GM21529 (cell line): Measurements from ENCODE around the gene WNT7A.
"Not testable (repeated sequence)": the region's sequence is repeated elsewhere in the genome, so short reads cannot be mapped to it uniquely, and the experiment has no call there.

ENCODE experiments used
- ATAC-seq: cut with Tn5 transposase; IDR thresholded peaks from one replicate; pipeline ENCODE4 v1.9.1; 2021; ENCODE audit not compliant: unreplicated experiment

WNT7A gene

DNA sequence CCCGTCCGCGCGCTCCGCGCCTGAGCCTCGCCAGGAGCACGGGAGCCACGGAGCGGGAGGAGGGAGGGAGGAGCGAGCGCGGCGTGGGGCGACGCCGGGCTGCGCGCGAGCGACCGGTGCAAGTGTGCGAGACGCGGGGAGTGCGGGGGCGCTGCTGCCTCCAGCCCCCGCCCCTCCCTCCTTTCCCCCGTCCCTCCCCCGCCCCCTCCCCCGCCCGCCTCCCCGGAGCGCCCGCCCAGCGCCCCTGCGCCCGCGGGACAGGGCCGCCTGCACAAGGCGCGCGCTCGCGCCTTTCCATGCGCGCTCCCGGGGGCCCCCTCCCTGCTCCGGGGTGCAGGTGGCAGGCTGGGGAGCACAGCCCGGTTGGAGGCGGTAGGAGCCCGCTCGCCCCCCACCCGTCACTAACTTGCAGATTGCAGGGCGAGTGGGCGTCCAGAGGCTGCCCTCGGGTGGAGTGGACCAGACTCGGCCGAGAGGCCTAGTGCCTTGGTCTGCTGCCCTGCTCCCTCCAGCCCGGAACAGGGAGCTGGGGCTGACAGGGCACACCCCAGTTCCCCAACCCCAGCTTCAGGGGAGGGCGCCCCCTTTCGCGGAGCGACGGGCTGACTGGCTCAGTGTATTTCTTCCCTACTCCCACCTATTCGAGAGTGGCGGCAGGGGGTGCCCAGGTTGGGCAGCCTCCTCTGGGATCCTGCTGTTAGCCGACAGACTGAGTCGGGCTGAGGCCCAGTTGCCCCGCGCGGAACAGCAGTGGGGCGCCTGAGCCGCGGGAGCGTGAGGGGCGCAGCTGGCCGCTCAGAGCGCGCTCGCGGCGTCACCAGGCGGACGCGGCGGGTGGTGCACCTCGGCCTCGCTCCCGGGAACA lies at the start of gene WNT7A:
Gene WNT7A, minus strand, starts transcription at position 126 of the 865 bp plus-strand sequence. CDS start 255 bp downstream, outside the sequence.
- ATAC-seq, result no peak

- not testable (repeated sequence) for ATAC-seq
These were observed 48.9 kb upstream of the WNT7A start for GRCh38 chr3:13928741-13929140.

DNA sequence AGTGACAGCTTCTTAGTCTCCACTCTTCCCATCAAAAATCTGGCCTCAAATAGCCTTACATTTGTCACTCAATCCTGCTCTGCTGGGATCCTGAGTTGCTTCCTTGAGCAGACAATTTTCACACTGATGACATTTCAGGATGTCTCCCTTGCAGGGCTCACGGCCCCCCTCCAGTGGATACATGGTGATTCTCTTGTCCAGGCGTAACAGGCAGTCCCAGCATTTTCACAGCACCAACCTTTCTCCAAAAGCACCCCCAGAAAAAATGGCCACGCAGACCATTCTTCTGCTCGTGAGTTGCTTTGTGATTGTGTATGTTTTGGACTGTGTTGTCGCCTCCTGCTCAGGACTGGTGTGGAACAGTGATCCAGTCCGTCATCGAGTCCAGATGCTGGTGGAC lies 47.4 kb upstream of the WNT7A start:
- ATAC-seq, result no peak

DNA sequence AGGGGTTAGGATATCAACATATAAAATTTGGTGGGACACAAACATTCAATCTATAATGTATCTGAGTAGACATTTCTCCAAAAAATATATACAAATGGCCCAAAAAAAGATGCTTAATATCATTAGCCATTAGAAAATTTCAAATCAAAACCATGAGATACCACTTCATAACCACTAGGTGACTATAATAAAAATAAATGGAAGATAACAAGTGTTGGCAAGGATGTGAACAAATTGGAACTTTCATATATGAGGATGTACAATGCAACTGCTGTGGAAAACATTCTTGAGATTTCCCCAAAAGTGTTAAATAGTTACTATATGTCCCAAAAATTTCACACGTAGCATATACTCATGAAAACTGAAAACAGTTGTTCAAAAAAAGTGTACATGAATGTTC lies 36.5 kb upstream of the WNT7A start:
- ATAC-seq, result no peak

GRCh38 chr3:13902648-13903238 lies 22.9 kb upstream of the WNT7A start:
- ATAC-seq, result no peak

DNA sequence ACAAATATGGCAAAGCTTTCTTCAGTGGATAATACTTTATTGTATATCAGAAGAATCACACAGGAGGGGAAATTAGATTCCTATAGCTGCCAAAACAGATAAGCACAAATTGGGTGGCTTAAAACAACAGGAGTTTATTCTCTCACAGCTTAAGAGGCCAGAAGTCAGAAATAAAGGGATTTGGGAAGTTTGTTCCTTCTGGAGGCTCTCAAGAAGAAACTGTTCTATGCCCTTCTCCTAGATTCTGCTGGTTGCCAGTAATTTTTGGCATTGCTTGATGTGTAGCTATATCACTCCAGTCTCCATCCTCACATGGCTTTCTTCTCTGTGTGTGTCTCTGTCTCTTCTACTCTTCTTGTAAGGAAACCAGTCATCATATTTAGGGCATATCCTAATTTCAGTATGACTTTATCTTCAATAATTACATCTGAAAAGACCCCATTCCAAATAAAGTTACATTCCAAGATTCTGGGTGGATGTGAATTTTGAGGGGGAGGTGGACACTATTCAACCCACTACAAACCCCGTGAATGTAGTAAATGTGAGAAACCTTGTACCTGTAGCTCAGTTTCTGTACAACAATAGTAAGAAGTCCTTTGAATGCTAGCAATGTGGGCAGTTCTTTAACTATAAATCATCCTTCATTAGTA lies 22.2 kb upstream of the WNT7A start:
- no peak for ATAC-seq

GRCh38 chr3:13898346-13898745 lies 18.5 kb upstream of the WNT7A start:
- no peak for ATAC-seq

GRCh38 chr3:13896473-13897154 lies 16.7 kb upstream of the WNT7A start:
- no peak for ATAC-seq

GRCh38 chr3:13895155-13896105 lies 15.6 kb upstream of the WNT7A start:
- peak; percentile 95 for ATAC-seq

GRCh38 chr3:13894807-13895154 lies 14.9 kb upstream of the WNT7A start:
- ATAC-seq, result no peak

- no peak for ATAC-seq
These were observed 14.4 kb upstream of the WNT7A start for GRCh38 chr3:13894096-13894806.

DNA sequence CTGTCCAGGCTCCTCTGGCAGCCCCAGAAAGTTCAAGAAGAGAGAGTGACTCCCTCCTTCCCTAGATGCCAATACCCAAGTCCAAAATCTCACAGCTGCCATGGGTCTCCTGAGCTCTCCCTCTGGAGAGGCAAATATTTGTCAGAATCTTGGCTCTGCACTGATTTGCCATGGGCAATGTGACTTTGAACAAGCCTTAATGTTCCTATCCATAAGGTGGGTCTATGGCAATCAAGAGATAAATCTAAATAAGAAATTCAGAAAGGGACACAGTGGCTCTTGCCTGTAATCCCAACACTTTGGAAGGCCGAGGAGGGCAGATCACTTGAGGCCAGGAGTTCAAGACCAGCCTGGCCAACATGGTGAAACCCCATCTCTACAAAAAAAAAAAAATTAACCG lies 12.4 kb upstream of the WNT7A start:
- no peak for ATAC-seq

- ATAC-seq, result no peak
These were observed 11.7 kb upstream of the WNT7A start for GRCh38 chr3:13891492-13892073.

DNA sequence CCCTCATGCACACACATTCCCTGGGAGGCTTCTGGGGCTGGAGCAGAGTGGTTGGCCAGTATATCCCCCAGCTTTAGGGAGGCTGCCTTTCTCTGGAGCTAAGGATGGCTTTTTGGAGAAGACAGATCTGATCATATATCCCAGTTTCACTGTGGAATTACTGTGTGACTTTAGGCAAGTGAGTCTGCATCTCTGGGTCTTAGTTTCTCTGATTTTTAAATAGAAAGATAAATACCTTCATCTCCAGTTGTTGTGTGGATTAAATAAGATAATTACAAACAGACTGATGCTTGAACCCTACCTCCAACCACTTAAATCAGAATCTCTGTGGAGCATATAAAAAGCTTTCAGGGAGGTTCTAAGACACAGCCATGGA lies 11.1 kb upstream of the WNT7A start:
- no peak for ATAC-seq

DNA sequence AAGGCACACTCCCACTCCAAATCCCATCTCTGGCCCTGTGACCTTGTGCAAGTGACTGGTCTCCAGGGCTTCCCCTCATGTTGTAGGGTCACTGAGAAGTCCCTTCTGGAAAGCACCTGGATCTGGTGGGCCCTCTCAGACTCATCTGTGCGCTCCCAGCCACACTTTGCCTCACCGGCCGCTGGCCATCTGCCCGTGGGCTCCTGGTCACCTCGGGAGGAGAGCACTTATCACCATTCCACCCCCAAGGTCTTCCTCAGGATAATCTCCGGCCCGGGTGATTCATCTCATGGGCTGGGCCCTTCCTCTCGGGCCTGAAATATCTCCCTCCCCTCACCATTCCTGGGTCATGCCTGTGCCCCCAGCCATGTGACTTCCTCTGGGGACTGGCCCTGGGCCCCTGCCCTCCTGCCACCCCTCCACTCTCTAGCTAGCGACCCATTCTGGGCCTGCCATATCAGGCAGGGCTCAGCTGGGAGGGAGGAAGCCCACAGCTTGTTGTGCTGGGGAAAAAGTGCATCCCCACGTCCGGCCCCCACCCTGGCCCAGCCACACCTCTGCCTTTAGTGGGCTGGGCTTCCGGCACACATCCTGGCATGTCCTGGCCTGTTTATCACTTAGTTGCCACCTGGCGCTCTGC lies 10.6 kb upstream of the WNT7A start:
- no peak for ATAC-seq

GRCh38 chr3:13888576-13888975 lies 8.7 kb upstream of the WNT7A start:
- no peak for ATAC-seq

DNA sequence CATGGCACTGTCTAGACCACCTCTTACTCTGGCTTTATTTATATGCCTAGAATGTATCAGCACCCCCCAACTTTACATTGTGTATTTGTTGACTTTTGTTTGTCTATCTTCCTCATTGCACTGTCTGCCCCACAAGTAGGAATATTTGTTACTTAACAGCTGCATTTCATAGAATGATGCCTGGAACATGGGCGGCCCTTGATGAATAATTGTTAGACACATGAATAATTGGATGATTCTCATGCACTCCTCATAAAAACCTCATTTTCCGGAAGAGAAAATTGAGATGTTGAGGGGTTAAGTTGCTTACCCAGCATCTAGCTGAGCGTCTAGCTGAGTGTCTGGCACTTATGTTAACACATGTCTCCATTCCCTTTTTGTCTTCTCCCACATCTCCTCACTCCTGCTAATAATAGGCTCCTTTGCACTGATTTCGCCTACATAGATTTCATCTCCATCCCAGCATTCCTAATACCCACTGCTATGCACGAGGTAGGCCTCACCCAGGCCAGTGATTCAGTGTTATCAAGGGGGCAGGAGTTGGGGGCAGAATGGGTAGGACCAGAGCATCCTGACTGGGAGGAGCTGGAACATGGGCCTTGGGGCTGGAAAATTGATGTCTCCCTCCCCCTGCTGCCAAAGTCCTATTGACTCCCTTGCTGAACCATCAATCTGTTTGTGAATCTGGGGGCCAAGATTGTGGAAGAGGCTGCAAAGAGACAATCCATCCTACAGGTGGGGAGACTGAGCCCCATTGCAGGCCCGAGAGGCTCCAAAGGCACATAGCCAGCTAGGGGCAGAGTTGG lies 7.8 kb upstream of the WNT7A start:
- ATAC-seq, result no peak

- no peak for ATAC-seq
These were observed 6.8 kb upstream of the WNT7A start for GRCh38 chr3:13886593-13887129.
